Neutrophil (primary cell): ENCODE results near the gene TNRC6A.
"Not testable (repeated sequence)": the region's sequence is repeated elsewhere in the genome, so short reads cannot be mapped to it uniquely, and the experiment has no call there.

Experiments used
- H3K27ac ChIP-seq: fragments of 200-600 bp; sonication (generic); 2 replicates; pipeline ENCODE4 v1.5.1; 2016; ENCODE audit warnings: mild to moderate bottlenecking, moderate library complexity
- H3K27me3 ChIP-seq: fragments of 200-600 bp; sonication (generic); 2 replicates; pipeline ENCODE4 v1.6.0; 2016; ENCODE audit warnings: mild to moderate bottlenecking
- H3K36me3 ChIP-seq: fragments of 200-600 bp; sonication (generic); 2 replicates; pipeline ENCODE4 v1.5.1; 2017
- H3K4me1 ChIP-seq, 2 experiments: fragments of 200-600 bp in 1 of 2; sonication (generic) in 1 of 2; 1 replicate in 1 of 2; 2 replicates in 1 of 2; pipeline versions ENCODE4 v1.5.1 to v1.6.1; 2013 to 2016; ENCODE audit warnings: low read depth in 1 of 2, low read length in 1 of 2, mild to moderate bottlenecking in 1 of 2, moderate library complexity in 1 of 2; ENCODE audit not compliant: control insufficient read depth in 1 of 2, insufficient read depth in 1 of 2
- H3K4me3 ChIP-seq, 2 experiments: fragments of 200-600 bp in 1 of 2; sonication (generic) in 1 of 2; 1 replicate in 1 of 2; 2 replicates in 1 of 2; pipeline ENCODE4 v1.5.1; 2013 to 2016; ENCODE audit warnings: low read depth in 1 of 2, low read length in 1 of 2, mild to moderate bottlenecking in 1 of 2, moderate library complexity in 1 of 2
- H3K9me3 ChIP-seq: fragments of 200-600 bp; sonication (generic); 2 replicates; pipeline ENCODE4 v1.5.1; 2016
- TF ChIP-seq, protein P1 (sequence below): fragments of 200-600 bp; sonication (generic); IDR thresholded peaks from 2 replicates; pipeline ENCODE4 v1.5.1; 2016; ENCODE audit warnings: antibody characterized with exemption

TNRC6A gene

GRCh38 chr16:24853169-24853824 is 123.8 kb downstream of the TNRC6A start:
- Histone ChIP-seq H3K27ac (no peak overlapping the region), H3K9me3 (no peaks in the 10 kb centered on the region), H3K27me3 (peaks cover 15% of the 10 kb centered on the region), H3K4me1 (no peaks in the 10 kb centered on the region), H3K36me3 (no peaks in the 10 kb centered on the region), H3K4me3 (no peak overlapping the region)
- TF ChIP-seq, protein P1, sequence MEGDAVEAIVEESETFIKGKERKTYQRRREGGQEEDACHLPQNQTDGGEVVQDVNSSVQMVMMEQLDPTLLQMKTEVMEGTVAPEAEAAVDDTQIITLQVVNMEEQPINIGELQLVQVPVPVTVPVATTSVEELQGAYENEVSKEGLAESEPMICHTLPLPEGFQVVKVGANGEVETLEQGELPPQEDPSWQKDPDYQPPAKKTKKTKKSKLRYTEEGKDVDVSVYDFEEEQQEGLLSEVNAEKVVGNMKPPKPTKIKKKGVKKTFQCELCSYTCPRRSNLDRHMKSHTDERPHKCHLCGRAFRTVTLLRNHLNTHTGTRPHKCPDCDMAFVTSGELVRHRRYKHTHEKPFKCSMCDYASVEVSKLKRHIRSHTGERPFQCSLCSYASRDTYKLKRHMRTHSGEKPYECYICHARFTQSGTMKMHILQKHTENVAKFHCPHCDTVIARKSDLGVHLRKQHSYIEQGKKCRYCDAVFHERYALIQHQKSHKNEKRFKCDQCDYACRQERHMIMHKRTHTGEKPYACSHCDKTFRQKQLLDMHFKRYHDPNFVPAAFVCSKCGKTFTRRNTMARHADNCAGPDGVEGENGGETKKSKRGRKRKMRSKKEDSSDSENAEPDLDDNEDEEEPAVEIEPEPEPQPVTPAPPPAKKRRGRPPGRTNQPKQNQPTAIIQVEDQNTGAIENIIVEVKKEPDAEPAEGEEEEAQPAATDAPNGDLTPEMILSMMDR, result no peak

DNA sequence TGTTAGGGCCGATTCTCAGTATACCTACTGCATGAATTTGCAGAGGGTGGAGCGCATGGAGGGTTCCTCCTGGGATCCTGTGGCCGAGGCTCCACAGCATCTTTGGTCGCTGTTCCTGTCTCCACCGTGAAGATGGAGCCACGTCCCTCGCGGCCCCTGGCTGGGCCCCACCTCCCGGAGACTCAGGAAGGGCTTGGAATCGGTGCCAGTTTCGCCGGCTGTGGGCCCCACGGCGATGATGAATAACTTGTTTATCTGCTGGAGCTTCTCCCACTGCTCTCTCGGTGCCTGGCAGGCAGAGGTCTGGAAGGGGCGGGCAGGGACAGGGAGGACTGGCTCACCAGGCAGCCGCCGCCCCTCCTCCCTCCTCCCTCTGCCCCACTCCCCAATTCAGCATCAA is 124.4 kb downstream of the TNRC6A start:
- Histone ChIP-seq H3K4me3 (no peak overlapping the region), H3K9me3 (no peaks in the 10 kb centered on the region), H3K27ac (no peak overlapping the region), H3K27me3 (peaks cover 15% of the 10 kb centered on the region), H3K36me3 (no peaks in the 10 kb centered on the region), H3K4me1 (no peaks in the 10 kb centered on the region)
- TF ChIP-seq, protein P1, result no peak

DNA sequence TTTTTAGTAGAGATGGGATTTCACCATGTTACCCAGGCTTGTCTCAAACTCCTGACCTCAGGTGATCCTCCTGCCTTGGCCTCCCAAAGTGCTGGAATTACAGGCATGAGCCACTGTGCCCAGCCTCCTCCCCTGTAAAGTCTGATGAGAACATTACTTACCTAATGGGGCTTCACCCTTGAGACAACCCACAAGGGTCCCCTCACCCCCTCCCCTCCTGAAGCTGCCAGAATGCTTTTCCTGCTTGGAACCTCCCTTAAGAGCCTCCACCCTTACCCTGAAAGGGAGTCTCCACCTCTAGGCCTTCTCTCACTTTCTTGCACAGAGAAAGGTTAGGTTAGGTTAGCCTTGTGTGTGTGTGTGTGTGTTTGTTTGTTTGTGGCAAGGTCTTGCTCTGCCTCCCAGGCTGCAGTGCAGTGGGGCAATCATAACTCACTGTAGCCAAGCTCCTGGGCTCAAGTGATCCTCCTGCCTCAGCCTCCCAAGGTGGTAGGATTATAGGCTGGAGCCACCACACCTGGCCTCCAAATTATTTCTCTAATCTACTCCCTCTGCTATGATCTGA is 125.2 kb downstream of the TNRC6A start:
- Histone ChIP-seq H3K4me1 (no peaks in the 10 kb centered on the region), H3K36me3 (no peaks in the 10 kb centered on the region), H3K4me3 (no peak overlapping the region), H3K27ac (no peak overlapping the region), H3K27me3 (peaks cover 15% of the 10 kb centered on the region), H3K9me3 (no peaks in the 10 kb centered on the region)
- TF ChIP-seq, protein P1, result no peak

GRCh38 chr16:24855678-24856077 is 126.2 kb downstream of the TNRC6A start:
- no peaks in the 10 kb centered on the region for H3K36me3 ChIP-seq
- H3K9me3 ChIP-seq, result no peaks in the 10 kb centered on the region
- no peaks in the 10 kb centered on the region for H3K4me1 ChIP-seq
- TF ChIP-seq, protein P1, result no peak
- H3K27ac ChIP-seq, result no peak overlapping the region
- no peak overlapping the region for H3K4me3 ChIP-seq
- peaks cover 15% of the 10 kb centered on the region for H3K27me3 ChIP-seq

DNA sequence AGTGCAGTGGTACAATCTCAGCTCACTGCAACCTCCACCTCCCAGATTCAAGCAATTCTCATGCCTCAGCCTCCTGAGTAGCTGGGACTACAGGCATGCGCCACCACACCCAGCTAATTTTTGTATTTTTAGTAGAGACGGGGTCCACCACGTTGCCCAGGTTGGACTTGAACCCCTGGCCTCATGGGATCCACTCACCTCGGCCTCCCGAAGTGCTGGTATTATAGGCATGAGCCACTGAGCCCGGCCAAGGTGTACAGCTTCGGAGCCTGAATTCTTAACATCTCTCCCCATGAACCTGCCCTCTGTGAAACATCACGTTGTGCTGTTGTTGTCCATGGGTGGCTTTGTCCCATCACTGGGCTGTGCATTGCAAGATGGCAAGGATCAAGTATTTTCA is 127.4 kb downstream of the TNRC6A start:
- not testable (repeated sequence) for H3K27ac ChIP-seq, H3K4me3 ChIP-seq, H3K4me1 ChIP-seq, H3K9me3 ChIP-seq, H3K36me3 ChIP-seq
- peaks cover 15% of the 10 kb centered on the region for H3K27me3 ChIP-seq

GRCh38 chr16:24858219-24859041 is 129.0 kb downstream of the TNRC6A start:
- H3K36me3 ChIP-seq, result no peaks in the 10 kb centered on the region
- TF ChIP-seq, protein P1, result no peak
- H3K27me3 ChIP-seq, result peaks cover 15% of the 10 kb centered on the region
- no peaks in the 10 kb centered on the region for H3K9me3 ChIP-seq
- no peak overlapping the region for H3K27ac ChIP-seq
- H3K4me3 ChIP-seq, result no peak overlapping the region
- no peaks in the 10 kb centered on the region for H3K4me1 ChIP-seq
